Calu3 (cell line): ENCODE results near the gene CTNNA2. TPM values are rescaled to one million over a fixed set of nuclear protein-coding genes. Genes with fewer than 3 reads are reported as not detected.

ENCODE experiments used
- BruUV-seq: library from RNA; stranded (reverse); fragments of 400-500 nt; replicated peaks from 2 replicates; lab custom pipeline; 2021; lab: Mats Ljungman, UMichigan
- CTCF ChIA-PET: fragments of 300-600 bp; sonication (Branson Sonifier 250); formaldehyde crosslinking; loops from one replicate; lab custom pipeline; 2022; ENCODE audit warnings: antibody characterized with exemption; lab: Charles Lee
- DNase-seq: peaks from one replicate; pipeline ENCODE4 v3.0.0; 2022
- H3K27ac Mint-ChIP-seq: one replicate; pipeline ENCODE4 v1.8.0; 2022; ENCODE audit warnings: mixed read lengths; ENCODE audit not compliant: unreplicated experiment
- H3K27me3 Mint-ChIP-seq: one replicate; pipeline ENCODE4 v1.8.0; 2022; ENCODE audit warnings: mixed read lengths; ENCODE audit not compliant: unreplicated experiment
- H3K36me3 Mint-ChIP-seq: one replicate; pipeline ENCODE4 v1.8.0; 2022; ENCODE audit warnings: mild to moderate bottlenecking, moderate library complexity, mixed read lengths; ENCODE audit not compliant: insufficient read depth, unreplicated experiment
- H3K4me1 Mint-ChIP-seq: one replicate; pipeline ENCODE4 v1.8.0; 2022; ENCODE audit warnings: mild to moderate bottlenecking, low read depth, mixed read lengths; ENCODE audit not compliant: unreplicated experiment
- H3K4me3 Mint-ChIP-seq: one replicate; pipeline ENCODE4 v1.8.0; 2022; ENCODE audit warnings: mild to moderate bottlenecking, low read depth, moderate library complexity, mixed read lengths; ENCODE audit not compliant: unreplicated experiment
- H3K9me3 Mint-ChIP-seq: one replicate; pipeline ENCODE4 v1.8.0; 2022; ENCODE audit warnings: low read depth, mixed read lengths; ENCODE audit not compliant: unreplicated experiment
- CTCF ChIP-seq: fragments of 200-600 bp; IDR thresholded peaks from one replicate; pipeline ENCODE4 v1.8.0; 2022; ENCODE audit warnings: antibody characterized with exemption; ENCODE audit not compliant: unreplicated experiment
- intact Hi-C: fragments of 100-400 bp; cut with micrococcal nuclease; formaldehyde crosslinking; loops from one replicate; pipeline ENCODE4 v1.10.0; 2022; ENCODE audit not compliant: unreplicated experiment
- total RNA-seq: library from RNA; stranded (reverse); gene quantifications from 2 replicates; pipeline ENCODE4 v1.2.3, GENCODE V29; 2022

CTNNA2 gene
- total RNA-seq, 1 experiment from 2014 or later, result not detected

DNA sequence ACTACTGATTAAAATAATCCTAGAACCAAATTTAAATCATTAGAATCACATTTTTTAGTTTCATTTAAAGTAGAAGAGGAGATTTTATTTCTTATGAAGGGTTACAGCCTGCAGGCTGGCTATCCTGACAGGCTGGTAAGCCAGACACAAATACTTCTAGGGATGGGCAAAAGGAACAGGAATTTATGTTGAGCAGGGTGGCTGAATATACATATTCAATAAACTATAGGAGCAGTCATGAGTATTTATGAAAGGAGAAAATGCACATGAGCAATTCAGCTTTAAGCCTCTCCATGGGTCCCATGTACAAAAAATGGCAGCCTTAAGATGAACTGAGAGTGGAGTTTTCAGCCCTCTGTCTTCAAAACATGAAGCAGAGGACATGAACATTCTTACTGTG is 182.4 kb downstream of the CTNNA2 start:
- CTCF ChIA-PET, result no interaction called here
- Mint-ChIP-seq H3K27ac (no peak overlapping the region), H3K4me1 (no peaks in the 10 kb centered on the region), H3K27me3 (no peaks in the 10 kb centered on the region), H3K9me3 (peaks cover 8% of the 10 kb centered on the region), H3K36me3 (no peaks in the 10 kb centered on the region), H3K4me3 (no peak overlapping the region)
- no peak for DNase-seq
- intact Hi-C loops, result no loop called here
- TF ChIP-seq CTCF, result no peak
- BruUV-seq, result no TSS peak

- Mint-ChIP-seq H3K36me3 (no peaks in the 10 kb centered on the region), H3K4me3 (no peak overlapping the region), H3K27ac (no peak overlapping the region), H3K9me3 (peaks cover 9% of the 10 kb centered on the region), H3K4me1 (no peaks in the 10 kb centered on the region), H3K27me3 (no peaks in the 10 kb centered on the region)
- CTCF ChIA-PET, result no interaction called here
- BruUV-seq, result no TSS peak
- DNase-seq, result no peak
- intact Hi-C loops, result no loop called here
- no peak for TF ChIP-seq CTCF
Measured at GRCh38 chr2:79697200-79697599, 184.3 kb downstream of the CTNNA2 start.

- H3K27ac Mint-ChIP-seq, result no peak overlapping the region
Measured at GRCh38 chr2:79700651-79701050, 187.8 kb downstream of the CTNNA2 start.

GRCh38 chr2:79702905-79703304 is 190.1 kb downstream of the CTNNA2 start:
- Mint-ChIP-seq H3K9me3 (peaks cover 9% of the 10 kb centered on the region), H3K27ac (no peak overlapping the region), H3K27me3 (no peaks in the 10 kb centered on the region), H3K4me1 (no peaks in the 10 kb centered on the region), H3K36me3 (no peaks in the 10 kb centered on the region), H3K4me3 (no peak overlapping the region)
- BruUV-seq, result no TSS peak
- CTCF ChIA-PET, result no interaction called here
- no peak for DNase-seq
- intact Hi-C loops, result no loop called here
- TF ChIP-seq CTCF, result no peak

More at GRCh38 chr2:79700651-79701050, 187.8 kb downstream of the CTNNA2 start:
- no peak overlapping the region for H3K4me3 Mint-ChIP-seq
- no peaks in the 10 kb centered on the region for H3K36me3 Mint-ChIP-seq
- no peaks in the 10 kb centered on the region for H3K4me1 Mint-ChIP-seq
- H3K9me3 Mint-ChIP-seq, result peaks cover 8% of the 10 kb centered on the region
- no peak for DNase-seq
- H3K27me3 Mint-ChIP-seq, result no peaks in the 10 kb centered on the region
- no TSS peak for BruUV-seq
- intact Hi-C loops, result no loop called here
- TF ChIP-seq CTCF, result no peak
- CTCF ChIA-PET, result no interaction called here
